HG03469 (cell line): Measurements from ENCODE around the gene CAPS.
"Not testable (repeated sequence)": the region's sequence is repeated elsewhere in the genome, so short reads cannot be mapped to it uniquely, and the experiment has no call there.

ENCODE experiments used
- ATAC-seq: cut with Tn5 transposase; IDR thresholded peaks from one replicate; pipeline ENCODE4 v1.9.1; 2021; ENCODE audit warnings: mild to moderate bottlenecking, moderate library complexity, moderate number of reproducible peaks; ENCODE audit not compliant: unreplicated experiment

The CAPS gene

DNA sequence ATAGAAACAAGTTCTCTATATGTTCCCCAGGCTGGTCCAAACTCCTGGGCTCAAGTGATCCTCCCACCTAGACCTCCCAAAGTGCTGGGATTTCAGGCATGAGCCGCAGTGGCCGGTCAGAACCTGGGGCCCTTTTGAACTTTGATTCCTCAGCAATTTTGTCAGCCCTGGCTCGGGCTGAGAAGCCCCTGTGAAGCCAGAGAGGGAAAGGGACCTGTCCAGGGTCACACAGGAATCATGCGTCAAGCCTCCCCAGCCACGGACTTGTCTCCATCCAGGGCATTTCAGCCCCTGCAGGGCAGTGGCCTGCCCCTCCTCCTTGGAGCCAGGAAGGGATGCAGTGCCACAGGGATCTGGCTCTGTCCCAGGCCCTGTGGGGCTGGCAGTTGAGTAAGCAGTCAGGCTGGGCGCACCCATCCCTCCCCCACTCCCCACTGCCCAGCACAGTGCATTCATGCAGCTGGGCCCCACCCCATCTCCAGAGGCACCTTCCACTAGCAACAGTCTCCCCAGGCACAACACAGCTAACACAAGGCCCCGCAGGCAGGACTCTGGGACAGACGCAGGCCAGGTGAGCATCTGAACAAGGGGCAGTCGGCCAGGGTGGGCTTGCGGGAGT is at the start of gene CAPS:
Gene CAPS (plus strand): TSS at position 516 of the 619 bp plus-strand sequence. CDS start 153 bp downstream, outside the sequence.
- ATAC-seq: no peak

DNA sequence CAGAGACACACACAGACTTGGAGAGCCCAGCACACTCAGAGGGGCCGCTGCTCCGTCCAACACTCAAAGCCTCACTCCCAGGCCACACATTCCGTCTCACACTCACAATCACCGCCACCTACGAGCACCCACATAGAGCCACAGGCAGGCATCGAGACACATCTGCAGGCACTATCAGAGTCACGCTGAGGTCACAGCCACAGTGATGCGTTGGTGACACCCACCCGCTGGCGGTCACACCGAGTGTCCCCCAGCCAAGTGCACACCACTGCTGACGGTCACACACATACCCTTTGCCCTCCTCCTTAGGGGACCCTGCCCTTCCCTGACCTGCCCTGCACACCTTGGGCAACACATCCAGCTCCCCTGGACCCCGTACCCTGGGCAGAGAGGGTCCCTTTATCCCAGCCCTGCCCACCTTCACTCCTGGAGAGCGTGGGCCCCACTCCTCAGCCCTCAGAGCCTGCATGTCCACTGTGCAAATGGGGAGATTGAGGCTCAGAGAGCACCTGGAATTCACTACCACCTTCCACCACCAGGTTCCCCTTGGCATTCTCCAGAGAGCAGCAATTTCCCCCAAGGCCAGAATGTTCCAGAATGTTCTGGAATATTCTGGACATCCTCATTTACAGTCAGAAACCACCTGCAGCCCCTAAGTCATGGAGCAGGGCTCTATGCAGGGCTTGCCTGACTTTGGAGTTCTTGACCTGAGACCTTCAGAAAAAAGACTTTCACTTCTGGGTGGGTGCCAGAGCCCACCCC is 49.1 kb upstream of the CAPS start:
- ATAC-seq: no peak

DNA sequence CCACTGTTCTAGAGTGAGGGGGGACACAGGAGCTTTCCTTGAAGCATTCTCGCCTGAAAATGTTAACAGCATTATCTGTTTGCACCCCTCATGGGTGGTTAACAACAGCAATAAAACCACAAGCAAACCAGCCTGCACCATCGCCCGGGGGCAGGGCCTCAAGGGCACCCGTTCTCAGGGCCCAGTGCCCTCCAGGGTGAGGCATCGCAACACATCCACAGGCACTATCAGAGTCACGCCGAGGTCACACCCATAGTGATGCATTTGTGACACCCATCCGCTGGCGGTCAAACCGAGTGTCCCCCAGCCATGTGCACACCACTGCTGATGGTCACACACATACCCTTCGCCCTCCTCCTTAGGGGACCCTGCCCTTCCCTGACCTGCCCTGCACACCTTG is 48.3 kb upstream of the CAPS start:
- no peak for ATAC-seq

DNA sequence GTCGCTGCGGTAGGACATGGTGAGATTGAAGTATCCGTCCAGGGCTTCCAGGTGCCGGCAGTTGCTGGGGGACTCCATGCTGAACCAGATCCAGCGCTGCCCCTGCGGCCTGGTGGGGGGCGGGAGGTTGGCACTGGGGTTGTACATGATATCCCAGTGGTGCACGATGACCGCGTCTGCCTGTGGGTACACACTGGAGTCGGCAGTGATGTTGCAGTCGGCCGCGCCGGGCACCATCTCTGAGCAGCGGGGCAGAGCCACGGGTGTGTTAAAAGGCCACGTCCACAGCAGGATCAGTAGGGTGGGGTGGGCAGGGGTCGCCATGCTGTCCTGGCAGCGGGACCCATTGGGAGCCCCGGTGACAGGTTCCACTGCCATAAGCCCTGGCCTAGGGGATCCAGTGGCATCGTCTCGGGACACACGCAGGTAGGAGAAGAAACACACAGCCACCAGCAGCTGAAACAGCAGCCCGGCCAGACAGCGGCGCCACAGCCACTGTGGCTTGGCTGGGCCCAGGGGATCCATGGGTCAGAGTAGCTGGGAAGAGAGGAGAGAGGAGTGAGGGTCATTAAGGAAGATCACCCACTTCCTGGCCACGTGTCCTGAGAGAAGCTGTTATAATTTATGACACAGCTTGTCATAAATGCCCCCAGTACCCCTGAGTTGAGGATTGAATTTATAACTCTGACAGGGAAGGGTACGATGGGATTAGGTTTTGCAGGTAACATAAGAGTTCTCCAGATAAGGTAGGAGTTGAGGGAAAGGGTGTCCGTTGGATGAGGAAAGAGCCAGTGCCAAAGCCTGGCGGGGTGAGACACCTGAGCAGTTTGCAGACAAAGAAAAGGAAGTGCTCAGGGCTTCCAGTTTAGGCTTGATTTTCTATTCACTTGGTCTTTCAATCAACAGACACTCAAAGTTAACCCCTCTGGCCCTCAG is 46.6 kb upstream of the CAPS start:
- ATAC-seq: no peak

DNA sequence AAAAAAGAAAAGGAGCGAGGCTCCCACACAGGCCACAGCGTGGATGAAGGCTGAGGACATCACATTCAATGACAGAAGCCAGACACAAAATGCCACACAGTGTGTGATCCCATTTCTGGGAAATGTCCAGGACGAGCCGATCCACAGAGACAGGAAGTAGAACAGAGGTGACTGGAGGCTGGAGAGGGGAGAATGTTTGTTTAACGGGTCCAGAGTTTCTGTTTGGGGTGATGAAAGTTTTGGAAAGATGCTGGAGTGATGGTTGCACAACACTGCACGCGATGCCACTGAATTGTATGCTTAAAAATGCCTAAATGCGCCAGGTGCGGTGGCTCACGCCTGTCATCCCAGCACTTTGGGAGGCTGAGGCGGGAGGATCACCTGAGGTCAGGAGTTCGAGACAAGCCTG is 43.1 kb upstream of the CAPS start:
- ATAC-seq: no peak

DNA sequence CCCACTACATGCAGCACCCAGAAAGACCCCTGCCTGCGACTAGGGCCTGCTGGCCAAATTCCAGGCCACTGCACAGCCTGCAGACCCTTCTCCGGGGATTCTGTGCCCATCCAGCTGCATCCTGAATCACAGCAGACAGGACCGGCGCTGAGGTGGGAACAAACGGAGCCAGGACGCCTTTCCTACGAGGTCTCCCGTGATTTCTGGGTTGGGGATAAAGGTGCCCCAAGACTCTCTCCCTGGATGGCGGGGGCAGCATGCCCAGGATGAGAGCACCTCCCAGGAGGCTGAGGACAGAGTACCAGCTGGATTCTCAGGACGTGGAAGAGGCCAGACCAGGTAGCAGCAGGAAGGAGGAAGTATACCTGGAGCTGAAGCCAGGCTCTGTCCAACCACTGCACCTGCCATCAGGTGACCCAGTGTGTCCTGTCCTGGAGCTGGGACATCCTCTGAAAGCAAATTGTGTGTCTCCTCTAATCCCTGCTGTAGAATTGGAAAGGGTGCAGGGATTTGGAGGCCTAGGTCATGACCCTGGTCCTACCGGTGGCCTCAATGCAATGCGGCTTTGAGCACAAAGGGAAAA is 40.3 kb upstream of the CAPS start:
- no peak for ATAC-seq

DNA sequence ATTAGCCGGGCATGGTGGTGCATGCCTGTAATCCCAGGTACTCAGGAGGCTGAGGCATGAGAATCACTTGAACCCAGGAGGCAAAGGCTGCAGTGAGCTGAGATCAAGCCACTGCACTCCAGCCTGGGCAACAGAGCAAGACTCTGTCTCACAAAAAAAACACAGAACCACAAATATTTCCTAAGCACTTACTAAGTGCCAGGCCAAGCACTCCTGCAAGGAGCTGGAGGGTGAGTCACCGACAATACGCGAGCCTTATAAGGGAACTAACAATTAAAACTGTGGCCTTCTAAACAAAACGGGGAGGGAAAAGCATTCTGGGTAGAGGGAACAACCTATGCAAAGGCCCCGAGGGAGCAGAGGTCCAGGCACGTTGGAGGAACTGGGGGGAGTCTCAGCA is 39.6 kb upstream of the CAPS start:
- not testable (repeated sequence) for ATAC-seq

DNA sequence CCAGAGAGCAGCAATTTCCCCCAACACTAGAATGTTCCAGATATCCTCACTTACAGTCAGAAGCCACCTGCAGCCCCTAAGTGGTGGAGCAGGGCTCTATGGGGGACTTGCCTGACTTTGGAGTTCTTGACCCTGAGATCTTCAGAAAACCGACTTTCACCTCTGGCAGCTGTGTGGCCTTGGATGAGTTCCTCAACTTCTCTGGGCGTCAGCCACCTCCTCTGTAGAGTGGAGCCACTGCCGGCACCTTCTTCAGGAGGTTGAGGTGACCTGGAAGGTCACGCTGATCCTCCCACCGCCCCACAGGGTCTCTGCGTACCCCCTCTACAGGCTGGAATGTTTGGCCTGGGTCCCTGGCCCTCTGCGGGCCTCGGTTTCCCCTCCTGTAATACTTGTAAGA is 36.6 kb upstream of the CAPS start:
- ATAC-seq: no peak

DNA sequence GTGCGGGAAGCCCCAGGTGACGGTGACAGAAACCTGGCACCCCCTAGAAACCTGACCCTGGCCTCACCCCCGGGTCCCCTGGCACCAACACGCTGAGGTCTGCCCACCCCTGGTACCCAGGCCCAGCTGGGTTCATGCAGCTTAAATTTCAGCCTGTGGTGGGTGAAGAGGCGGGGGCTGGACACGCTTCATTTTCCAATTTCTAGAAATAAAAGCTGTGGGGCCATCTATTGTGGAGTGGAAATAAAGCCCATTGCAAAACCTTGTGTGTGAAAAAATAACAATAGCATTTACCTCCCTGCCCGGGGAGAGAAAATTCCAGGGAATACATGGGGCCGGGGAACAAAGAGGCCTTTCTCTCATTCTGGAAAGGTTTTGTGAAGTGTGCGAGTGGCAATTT is 36.2 kb upstream of the CAPS start:
- ATAC-seq: no peak

DNA sequence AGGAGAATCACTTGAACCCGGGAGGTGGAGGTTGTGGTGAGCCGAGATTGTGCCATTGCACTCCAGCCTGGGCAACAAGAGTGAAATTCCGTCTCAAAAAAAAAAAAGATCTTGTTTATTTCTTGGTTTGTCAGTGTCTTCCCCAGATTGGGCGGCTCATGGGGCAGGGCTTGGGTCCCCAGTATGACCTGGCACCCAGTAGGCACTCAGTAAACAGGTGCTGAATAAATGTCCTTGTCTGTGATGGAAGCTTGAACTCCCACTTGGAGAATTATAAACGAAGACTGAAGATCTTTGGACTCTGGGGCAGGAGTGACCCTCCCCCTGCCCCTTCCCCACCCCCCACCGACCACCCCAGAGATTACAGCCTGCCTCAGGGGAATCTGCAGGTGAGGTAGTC is 33.9 kb upstream of the CAPS start:
- no peak for ATAC-seq

DNA sequence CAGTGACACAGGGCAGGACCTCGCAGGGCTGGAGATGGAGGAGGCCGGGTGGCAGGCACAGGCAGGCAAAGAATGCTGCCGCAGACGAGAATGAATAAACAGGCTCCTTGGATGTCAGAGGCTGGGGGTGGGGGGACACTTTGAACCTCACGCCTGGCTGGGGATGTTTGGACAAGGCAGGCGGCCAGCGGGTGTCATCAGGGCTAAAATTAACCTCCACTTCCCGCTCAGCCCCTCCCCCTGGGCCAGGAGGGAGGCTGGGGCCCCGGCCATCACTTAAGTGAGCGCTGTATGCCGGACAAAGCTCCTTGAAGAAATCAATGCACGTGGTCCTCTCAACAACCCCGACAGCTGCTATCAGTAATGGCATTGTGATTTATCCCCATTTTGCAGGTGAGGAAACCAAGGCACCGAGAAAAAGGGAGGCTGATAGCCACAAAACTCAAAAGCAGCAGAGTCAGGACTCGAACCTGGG is 33.4 kb upstream of the CAPS start:
- no peak for ATAC-seq

DNA sequence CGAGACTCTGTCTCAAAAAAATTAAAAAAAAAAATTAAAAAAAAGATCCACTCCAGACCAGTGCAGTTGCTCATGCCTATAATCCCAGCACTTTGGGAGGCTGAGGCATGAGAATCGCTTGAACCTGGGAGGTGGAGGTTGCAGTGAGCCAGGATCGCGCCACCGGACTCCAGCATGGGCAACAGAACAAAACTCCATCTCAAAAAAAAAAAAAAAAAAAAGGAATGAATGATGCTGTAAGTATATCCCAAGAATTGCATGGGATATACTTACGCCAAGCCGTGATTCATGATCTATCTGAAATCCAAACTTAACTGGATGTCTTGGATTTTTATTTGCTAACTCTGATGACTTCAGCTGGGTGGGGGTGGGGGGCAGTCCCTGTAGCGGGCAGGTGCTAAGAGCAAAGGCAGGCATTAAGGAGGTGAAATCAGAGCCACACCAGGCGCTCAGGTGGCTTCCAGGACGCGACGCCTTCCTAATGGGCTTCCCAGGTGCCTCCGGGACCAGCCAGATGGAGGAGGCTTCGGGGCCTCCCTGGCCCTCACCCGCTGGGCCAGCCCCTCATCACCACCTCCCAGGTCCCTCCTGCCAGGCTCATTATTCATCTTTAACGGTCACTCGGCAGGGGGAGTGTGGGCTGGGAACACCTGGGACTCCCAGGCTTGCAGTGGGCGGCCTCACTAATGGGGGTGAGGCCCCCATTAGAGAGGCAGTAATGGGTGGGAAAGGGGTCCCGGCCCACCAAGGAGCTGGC is 32.3 kb upstream of the CAPS start:
- ATAC-seq: no peak

DNA sequence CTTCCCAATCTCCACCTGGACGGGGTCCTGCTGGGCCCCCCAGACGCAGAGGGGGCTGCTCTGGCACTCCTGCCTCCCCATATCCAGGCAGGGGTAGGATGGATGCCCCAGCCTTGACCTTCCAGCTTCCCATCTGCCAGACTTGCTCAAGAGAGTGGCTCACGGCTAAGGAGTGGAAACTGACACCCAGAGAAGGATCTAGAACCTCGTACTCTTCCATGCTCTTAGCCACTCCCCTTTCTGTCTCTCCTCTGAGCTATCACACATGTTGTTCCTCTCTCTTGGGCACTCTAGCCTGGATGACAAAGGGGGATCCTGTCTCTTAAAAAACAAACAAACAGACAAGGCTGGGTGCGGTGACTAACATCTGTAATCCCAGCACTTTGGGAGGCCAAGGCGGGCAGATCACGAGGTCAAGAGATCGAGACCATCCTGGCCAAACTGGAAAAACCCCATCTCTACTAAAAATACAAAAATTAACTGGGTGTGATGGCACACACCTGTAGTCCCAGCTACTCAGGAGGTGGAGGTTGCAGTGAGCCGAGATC is 31.6 kb upstream of the CAPS start:
- no peak for ATAC-seq

DNA sequence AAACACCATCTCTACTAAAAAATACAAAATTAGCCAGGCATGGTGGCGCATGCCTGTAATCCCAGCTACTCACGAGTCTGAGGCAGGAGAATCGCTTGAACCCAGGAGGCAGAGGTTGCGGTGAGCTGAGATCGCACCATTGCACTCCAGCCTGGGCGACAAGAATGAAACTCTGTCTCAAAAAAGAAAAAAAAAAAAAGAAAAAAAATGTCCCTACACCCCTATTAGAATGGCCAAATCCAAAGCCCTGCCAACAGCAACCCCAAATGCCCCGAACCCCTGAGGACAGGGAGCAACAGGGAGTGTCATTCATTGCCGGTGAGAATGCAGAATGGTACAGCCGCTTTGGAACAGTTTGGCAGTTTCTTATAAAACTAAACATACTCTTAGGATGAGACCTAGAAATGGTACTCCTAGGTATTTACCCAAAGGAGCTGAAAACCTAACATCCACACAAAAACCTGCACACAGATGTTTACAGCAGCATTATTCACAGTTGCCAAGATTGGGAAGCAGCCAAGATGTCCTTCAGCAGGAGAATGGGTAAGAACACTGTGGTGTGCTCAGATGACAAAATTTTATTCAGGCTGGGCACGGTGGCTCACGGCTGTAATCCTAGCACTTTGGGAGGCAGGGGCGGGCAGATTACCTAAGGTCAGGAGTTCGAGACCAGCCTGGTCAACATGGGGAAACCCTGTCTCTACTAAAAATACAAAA is 30.7 kb upstream of the CAPS start:
- ATAC-seq: not testable (repeated sequence)

DNA sequence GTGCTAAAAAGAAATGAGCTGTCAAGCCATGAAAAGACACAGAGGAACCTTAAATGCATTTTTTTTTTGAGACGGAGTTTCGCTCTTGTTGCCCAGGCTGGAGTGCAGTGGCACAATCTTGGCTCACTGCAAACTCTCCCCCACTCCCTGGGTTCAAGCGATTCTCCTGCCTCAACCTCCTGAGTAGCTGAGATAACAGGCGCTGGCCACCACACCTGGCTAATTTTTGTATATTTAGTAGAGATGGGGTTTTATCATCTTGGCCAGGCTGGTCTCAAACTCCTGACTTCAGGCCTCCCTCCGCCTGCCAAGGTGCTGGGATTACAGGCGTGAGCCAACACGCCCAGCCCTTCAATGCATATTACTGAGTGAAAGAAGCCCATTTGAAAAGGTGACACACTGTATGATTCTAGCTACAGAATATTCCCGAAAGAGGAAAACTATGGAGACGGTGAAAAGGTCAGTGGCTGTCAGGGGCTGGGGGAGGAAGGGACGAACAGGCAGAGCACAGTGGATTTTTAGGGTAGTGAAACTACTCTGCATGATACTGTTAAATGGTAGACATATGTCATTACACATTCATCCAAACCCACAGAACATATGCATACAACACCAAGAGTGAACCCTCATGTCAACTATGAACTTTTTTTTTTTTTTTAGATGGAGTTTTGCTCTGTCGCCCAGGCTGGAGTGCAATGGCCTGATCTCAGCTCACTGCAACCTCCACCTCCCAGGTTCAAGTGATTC is 29.8 kb upstream of the CAPS start:
- not testable (repeated sequence) for ATAC-seq

DNA sequence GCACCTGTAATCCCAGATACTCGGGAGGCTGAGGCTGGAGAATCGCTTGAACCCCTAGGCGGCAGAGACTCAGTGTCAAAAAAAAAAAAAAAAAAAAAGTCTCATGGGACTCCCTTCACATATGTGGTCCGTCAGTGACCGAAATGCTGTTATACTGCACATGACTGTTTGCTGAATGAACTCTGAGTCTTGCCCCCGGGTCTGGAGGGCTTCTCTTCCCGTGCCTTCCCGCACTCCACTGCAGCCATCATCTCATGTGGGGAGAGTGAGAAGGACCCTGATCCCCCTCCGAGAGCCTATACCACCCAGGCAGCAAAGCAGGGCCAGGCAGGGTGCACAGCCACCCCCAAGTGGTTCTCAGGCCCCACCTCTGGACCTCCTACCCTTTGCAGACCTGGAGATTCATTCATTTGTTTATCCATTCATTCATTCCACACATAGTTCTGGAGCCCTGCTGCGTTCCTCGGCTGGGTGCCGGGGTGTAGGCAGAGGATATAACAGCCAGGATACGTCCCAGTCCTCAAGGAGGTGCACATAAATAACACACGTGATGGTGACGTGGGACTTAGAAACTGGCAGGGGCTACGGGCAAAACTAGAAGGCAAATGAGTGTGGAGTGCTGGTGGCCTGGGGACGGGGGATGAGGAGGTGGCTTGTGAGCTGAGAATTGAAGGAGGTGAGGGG is 24.6 kb upstream of the CAPS start:
- ATAC-seq: no peak

DNA sequence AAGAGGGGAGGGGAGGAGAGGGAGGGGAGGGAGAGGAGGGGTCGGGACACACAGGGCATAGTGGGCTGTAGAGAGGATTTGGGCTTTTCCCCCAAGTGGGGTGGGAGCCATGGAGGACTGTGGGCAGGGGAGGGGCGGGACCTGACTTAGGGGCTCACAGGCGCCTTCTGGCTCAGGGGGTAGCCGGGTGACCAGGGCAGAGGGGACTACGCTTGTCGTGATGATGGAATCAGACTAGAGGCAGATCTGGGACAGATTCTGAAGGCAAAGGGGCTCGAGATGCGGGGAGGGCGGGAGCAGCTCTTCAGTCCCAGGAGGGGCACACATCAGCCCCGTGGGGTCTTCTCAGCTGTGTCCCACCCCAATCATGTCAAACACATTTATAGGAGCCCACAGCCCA is 24.0 kb upstream of the CAPS start:
- no peak for ATAC-seq

DNA sequence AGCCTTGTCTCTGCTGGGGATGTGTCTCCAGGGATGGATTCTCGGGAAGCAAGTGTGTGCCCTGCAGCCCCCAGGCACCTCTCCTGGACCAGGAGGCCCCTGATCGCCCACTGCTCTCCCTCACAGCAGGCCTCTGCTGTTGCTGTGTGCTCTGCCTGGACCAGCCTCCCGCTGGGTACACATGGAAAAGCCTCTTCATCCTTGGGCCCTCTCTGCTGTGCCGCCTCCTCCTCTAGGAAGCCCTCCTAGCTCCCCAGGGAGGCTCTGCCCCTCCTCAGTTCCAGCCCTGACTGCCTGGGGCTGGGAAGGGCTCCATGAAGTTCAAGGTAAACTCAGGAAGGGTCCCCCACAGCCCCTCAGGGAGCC is 22.5 kb upstream of the CAPS start:
- ATAC-seq: no peak
